ENCODE measurements around the gene LAMA2. TPM values are rescaled to one million over a fixed set of nuclear protein-coding genes. Genes with fewer than 3 reads are reported as not detected.

Gene LAMA2
- total RNA-seq, 4 donors from 2014 or later, result 154 to 331 (median 241) TPM

GRCh38 chr6:129498541-129498940 is 615.6 kb downstream of the LAMA2 start:
- no peak for TF ChIP-seq CTCF (IDR thresholded peaks at IDR 0.05; ENCODE audit: low read depth)

- no peak for TF ChIP-seq CTCF (IDR thresholded peaks at IDR 0.05; ENCODE audit: low read depth)
These were observed 616.3 kb downstream of the LAMA2 start for GRCh38 chr6:129498950-129499842.

GRCh38 chr6:129499843-129500219 is 616.9 kb downstream of the LAMA2 start:
- no peak for TF ChIP-seq CTCF (IDR thresholded peaks at IDR 0.05; ENCODE audit: low read depth)

GRCh38 chr6:129500958-129501739 is 618.2 kb downstream of the LAMA2 start:
- TF ChIP-seq CTCF (IDR thresholded peaks at IDR 0.05; ENCODE audit: low read depth), result no peak

- no peak for TF ChIP-seq CTCF (IDR thresholded peaks at IDR 0.05; ENCODE audit: low read depth)
These were observed 619.1 kb downstream of the LAMA2 start for GRCh38 chr6:129501740-129502660.

GRCh38 chr6:129504456-129504855 is 621.5 kb downstream of the LAMA2 start:
- no peak for TF ChIP-seq CTCF (IDR thresholded peaks at IDR 0.05; ENCODE audit: low read depth)

All from subcutaneous adipose tissue (tissue), 4 donors.